Thyroid gland (tissue), 4 donors: ENCODE measurements around the gene AGPAT4.

Source experiments
- POLR2A ChIP-seq, 2 donors: fragments of 450-650 bp; IDR thresholded peaks; one replicate each; pipeline ENCODE4 v1.6.1; 2017; ENCODE audit warnings: antibody characterized with exemption in 2 of 2, mild to moderate bottlenecking in 2 of 2, moderate library complexity in 1 of 2
- TF ChIP-seq, protein P1 (sequence below), 6 experiments: fragments of 200-600 bp in 3 of 6; fragments of 450-650 bp in 3 of 6; sonication (generic) in 3 of 6; IDR thresholded peaks; one replicate each; pipeline ENCODE4 v1.5.1; 2016 to 2019; ENCODE audit warnings: antibody characterized with exemption in 6 of 6, mild to moderate bottlenecking in 2 of 6, inconsistent platforms in 1 of 6, moderate library complexity in 1 of 6

GRCh38 chr6:161168281-161168891 is 105.5 kb downstream of the AGPAT4 start:
- TF ChIP-seq, protein P1, sequence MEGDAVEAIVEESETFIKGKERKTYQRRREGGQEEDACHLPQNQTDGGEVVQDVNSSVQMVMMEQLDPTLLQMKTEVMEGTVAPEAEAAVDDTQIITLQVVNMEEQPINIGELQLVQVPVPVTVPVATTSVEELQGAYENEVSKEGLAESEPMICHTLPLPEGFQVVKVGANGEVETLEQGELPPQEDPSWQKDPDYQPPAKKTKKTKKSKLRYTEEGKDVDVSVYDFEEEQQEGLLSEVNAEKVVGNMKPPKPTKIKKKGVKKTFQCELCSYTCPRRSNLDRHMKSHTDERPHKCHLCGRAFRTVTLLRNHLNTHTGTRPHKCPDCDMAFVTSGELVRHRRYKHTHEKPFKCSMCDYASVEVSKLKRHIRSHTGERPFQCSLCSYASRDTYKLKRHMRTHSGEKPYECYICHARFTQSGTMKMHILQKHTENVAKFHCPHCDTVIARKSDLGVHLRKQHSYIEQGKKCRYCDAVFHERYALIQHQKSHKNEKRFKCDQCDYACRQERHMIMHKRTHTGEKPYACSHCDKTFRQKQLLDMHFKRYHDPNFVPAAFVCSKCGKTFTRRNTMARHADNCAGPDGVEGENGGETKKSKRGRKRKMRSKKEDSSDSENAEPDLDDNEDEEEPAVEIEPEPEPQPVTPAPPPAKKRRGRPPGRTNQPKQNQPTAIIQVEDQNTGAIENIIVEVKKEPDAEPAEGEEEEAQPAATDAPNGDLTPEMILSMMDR (IDR thresholded peaks at IDR 0.05) = no peak
- no peak for TF ChIP-seq POLR2A (IDR thresholded peaks at IDR 0.05)
